AG09309 (cell line): ENCODE measurements around the gene TAS2R41.

Experiments
- DNase-seq: peaks from one replicate; pipeline ENCODE4 v3.0.0-alpha.2; 2010; ENCODE audit warnings: low read depth
- H3K4me3 ChIP-seq: 2 replicates; pipeline ENCODE4 v1.5.1; 2011; ENCODE audit warnings: mild to moderate bottlenecking, low read depth, low read length, moderate library complexity; ENCODE audit not compliant: control insufficient read depth
- TF ChIP-seq, protein P1 (sequence below): IDR thresholded peaks from 2 replicates; pipeline ENCODE4 v1.5.1; 2011; ENCODE audit warnings: mild to moderate bottlenecking, low read depth, low read length, inconsistent platforms; ENCODE audit not compliant: insufficient read depth, control insufficient read depth; ENCODE audit errors: missing control alignments

Gene TAS2R41

DNA sequence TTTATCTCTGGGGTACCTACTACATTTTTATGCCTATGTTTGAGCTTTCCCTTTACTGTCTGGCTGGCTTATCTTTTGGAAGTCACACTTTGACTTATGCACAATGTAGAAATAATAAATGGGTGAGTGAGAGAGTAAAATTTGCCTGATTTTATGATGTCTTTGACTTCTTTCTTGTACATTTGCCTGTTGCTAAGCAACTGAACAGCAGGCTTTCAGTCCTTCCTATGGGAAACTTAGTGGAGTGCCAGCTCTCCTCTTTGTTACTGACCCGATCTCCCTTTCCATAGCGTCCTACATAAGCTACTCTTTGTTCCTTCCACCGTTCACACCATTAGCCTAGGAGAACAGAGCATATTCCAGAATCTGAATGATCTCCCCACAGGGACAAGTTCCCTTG, 30.2 kb upstream of the TAS2R41 start:
- TF ChIP-seq, protein P1, sequence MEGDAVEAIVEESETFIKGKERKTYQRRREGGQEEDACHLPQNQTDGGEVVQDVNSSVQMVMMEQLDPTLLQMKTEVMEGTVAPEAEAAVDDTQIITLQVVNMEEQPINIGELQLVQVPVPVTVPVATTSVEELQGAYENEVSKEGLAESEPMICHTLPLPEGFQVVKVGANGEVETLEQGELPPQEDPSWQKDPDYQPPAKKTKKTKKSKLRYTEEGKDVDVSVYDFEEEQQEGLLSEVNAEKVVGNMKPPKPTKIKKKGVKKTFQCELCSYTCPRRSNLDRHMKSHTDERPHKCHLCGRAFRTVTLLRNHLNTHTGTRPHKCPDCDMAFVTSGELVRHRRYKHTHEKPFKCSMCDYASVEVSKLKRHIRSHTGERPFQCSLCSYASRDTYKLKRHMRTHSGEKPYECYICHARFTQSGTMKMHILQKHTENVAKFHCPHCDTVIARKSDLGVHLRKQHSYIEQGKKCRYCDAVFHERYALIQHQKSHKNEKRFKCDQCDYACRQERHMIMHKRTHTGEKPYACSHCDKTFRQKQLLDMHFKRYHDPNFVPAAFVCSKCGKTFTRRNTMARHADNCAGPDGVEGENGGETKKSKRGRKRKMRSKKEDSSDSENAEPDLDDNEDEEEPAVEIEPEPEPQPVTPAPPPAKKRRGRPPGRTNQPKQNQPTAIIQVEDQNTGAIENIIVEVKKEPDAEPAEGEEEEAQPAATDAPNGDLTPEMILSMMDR: no peak
- no peak for DNase-seq
- H3K4me3 ChIP-seq: no peak overlapping the region

DNA sequence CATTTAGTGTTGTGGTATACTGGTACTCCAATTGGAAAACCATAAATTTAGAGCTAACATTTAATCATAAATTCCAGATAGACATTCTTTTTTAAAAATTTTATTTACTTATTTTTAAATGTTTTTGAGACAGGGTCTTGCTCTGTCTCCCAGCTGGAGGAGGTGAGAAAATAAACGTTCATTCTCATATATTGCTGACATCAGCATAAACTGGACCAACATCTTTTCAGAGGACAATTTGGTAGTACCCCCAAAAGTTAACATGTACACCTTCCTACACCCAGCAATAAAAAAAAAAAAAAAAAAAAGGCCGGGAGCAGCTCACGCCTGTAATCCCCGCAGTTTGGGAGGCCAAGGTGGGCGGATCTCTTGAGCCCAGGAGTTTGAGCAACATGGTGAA, 29.2 kb upstream of the TAS2R41 start:
- TF ChIP-seq, protein P1: no peak
- DNase-seq: no peak
- no peak overlapping the region for H3K4me3 ChIP-seq

DNA sequence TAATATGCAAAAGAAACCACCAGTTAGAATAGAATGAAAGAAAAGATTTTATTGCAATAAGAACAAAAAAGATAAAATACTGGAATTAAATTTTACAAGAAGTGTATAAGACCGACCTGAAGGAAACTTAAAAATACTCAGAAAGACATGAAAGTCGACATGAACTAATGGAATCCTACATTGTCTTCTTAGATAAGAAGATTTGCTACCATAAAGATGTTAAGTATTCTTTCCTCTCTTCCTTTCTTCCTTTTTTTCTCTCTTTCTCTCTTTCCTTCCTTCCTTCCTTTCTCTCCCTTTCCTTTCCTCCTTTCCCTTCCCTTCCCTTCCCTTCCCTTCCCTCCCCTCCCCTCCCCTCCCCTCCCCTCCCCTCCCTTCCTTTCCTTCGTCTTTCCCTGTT, 27.9 kb upstream of the TAS2R41 start:
- H3K4me3 ChIP-seq: no peak overlapping the region
- TF ChIP-seq, protein P1: no peak
- DNase-seq: no peak

DNA sequence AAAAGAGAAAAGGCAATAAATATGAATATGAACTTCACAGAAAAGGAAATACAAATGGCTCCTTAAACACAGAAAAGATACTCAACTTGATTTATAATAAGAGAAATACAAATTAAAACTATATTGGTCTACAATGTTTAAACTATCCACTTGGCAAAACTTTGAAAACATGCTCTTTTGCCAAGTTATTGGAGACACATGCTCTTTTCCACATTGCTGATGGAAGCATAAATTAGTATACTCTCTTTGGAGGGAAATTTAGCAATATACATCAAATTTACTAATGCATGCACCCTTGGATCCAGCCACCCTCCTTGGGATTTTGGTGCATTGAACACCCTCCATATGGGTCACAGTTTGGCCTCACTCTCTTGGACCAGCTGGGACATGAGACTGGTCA, 26.6 kb upstream of the TAS2R41 start:
- TF ChIP-seq, protein P1: no peak
- DNase-seq: no peak

DNA sequence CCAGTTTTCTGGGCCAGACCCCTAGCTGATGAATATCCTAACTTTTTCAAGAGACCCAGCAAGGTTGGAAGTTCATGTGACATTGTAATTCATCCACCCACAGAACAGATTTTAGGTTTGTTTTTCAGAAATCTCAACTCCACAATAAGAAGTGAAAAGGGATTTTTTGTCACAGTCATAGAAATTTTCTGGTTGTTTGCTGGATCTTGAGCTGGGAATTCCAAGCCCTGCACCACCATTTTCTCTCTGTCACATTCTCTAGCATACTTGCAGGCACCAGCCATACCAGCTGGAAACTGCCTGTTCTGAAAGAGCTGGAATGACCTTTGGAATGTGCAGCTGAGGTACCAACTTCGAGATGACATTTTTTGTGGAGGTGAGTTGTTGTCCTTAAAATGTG, 25.9 kb upstream of the TAS2R41 start:
- TF ChIP-seq, protein P1: no peak

More for the DNA sequence above, 26.6 kb upstream of the TAS2R41 start:
- H3K4me3 ChIP-seq: no peak overlapping the region

DNA sequence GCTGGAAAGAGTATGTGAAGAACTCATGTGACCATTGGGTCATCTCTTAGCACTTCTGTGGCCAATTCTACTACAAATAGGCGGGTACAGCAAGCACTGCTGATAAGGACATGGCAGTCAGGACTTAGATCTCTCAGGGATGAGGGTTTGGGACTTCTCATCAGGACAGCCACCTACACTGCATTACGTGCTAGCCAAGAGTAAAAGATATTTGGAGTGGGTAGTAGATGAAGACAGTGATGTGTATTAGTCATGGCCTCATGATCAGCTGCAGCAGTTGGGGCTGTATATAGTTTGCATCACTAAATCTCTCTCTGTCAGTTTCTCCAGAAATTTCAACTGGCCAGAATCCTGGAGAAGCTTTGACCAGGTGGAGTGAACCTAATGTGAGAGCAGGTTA, 25.2 kb upstream of the TAS2R41 start:
- TF ChIP-seq, protein P1: no peak
- DNase-seq: no peak
- H3K4me3 ChIP-seq: no peak overlapping the region

More for the DNA sequence above, 25.9 kb upstream of the TAS2R41 start:
- no peak for DNase-seq
- no peak overlapping the region for H3K4me3 ChIP-seq
